GM18870 (cell line): Measurements from ENCODE around the gene TMEM191B.
"Not testable (repeated sequence)": the region's sequence is repeated elsewhere in the genome, so short reads cannot be mapped to it uniquely, and the experiment has no call there.

ENCODE experiments used
- ATAC-seq: cut with Tn5 transposase; IDR thresholded peaks from one replicate; pipeline ENCODE4 v1.9.1; 2021; ENCODE audit warnings: moderate library complexity; ENCODE audit not compliant: unreplicated experiment

TMEM191B gene

GRCh38 chr22:18554280-18555256 lies 27.0 kb downstream of the TMEM191B start:
- not testable (repeated sequence) for ATAC-seq

DNA sequence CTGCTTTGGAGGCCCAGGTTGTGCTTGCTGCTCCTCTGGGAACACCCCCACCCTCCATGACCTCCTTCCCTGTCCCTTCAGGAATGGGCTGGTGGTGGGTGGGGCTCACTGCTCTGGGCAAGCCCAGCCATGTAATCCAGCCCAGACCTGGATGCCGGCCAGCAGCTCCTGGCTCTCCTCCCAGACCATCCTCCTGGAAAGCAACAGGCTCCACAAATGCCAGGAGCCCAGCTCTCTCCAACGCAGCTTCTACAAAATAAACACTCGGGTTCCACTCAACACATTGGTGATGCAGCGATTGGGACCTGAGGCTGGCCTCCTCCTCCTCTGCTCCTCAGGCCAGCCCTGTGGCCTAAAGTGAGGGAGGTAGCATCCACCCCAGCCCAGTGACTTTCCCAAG lies 30.9 kb downstream of the TMEM191B start:
- ATAC-seq: not testable (repeated sequence)

DNA sequence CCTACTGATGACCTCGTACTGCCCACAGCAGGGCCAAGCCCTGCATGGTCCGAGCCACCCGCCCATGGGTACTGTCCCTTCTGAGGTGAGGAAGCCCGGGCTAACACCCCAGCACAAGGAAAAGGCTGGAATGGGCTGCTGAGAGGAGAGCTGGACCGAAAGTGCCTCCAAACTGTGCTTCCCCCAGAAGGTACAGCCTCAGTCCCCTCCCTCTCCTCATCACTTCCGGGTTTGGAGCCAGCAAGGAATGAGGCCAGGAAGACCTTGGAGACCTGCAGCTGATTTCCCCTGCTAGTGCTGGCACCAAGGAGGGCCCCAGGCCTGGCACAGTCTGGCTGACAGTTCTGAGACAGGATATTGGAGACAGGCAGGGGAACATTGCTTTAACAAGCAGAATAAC lies 31.3 kb downstream of the TMEM191B start:
- ATAC-seq: not testable (repeated sequence)

GRCh38 chr22:18560099-18560974 lies 32.7 kb downstream of the TMEM191B start:
- not testable (repeated sequence) for ATAC-seq

GRCh38 chr22:18570509-18571246 lies 43.1 kb downstream of the TMEM191B start:
- ATAC-seq: not testable (repeated sequence)

DNA sequence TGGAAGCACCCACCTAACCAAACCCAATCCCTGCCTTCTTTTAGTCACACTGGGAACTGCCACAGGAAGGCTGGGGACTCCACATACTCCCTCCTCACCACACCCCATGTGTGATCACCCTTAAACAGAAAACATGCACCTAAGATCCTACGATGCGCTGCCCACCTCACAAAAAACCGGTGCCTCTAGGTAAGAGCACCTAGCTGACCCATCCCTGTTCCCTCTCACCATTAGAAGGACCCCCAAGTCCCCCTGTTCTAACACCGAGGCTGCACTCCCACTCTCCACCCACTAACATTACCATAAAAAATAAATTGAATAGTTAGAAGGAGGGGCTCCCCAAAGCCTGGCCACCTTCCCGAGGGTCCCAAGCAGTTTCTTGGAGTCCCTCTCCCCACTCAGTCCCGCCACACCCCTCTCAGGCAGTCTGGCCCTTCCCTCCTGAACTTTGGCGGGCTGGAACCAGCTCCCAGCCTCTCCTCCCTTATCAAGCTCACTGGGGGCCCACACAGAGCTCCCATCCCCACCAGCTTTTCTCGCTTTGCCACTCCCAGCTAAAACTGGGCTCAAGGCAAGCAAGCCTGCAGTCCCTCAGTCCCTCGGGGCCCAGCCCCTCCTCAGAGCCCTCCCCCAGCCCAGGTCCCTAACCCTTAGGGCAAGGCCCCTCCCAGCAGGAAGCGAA lies 46.0 kb downstream of the TMEM191B start:
- ATAC-seq: not testable (repeated sequence)

DNA sequence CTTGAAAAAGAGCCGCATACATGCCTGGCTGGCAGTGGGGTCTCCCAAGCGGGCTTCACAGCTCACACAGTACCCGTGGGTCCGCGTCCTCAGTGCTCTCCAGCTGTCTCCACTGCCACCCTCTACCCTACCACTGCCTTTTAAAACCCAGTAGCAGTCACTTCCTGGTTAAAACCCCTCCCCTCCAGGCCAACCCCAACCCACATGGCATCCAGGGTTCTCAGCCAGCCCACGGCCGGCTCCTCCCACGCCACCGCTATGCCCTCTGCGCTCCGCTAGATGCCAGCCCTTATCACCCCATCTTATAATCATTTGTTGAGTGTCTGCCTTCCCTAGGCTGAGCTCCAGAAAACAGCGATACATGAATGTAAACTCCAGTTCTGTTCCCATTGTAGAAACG lies 47.0 kb downstream of the TMEM191B start:
- ATAC-seq: not testable (repeated sequence)

DNA sequence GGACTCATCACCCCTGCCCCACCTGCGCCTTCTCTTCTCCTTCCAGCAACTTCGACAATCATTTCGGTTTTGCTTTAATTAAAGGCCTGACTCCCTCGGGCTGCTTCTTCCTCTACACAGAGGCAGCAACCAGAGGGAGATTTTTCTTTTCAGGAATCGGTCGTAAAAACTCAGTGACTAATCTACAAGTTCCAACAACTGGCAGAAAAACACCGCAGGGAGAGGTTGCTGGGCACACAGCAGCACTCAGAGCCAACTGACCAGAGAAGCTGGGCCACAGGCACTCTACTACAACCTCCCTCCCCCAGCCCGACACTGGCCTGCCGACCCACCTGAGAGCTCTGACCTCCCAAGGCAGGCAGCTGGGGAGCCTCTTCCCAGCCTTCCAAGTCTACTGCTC lies 48.1 kb downstream of the TMEM191B start:
- ATAC-seq: not testable (repeated sequence)

- not testable (repeated sequence) for ATAC-seq
Measured at GRCh38 chr22:18577090-18577818, 49.7 kb downstream of the TMEM191B start.

- ATAC-seq: not testable (repeated sequence)
Measured at GRCh38 chr22:18577847-18578246, 50.2 kb downstream of the TMEM191B start.
